ENCODE measurements around the gene COX11. TPM values are rescaled to one million over a fixed set of nuclear protein-coding genes. Genes with fewer than 3 reads are reported as not detected.

Gene COX11
- total RNA-seq, 2 experiments from 2014 or later = 49.7 to 54.8 TPM

GRCh38 chr17:54947396-54947795 is 21.1 kb downstream of the COX11 start:
- peaks cover 20% of the 10 kb centered on the region for H3K4me1 Mint-ChIP-seq
- no peaks in the 10 kb centered on the region for H3K9me3 Mint-ChIP-seq
- peaks cover 7% of the 10 kb centered on the region for H3K27me3 Mint-ChIP-seq
- H3K36me3 Mint-ChIP-seq = no peaks in the 10 kb centered on the region
- POLR2A ChIA-PET = no interaction called here
- H3K4me3 Mint-ChIP-seq = no peak overlapping the region
- no peak overlapping the region for H3K27ac Mint-ChIP-seq
- ATAC-seq (ENCODE audit: low read depth) = no peak
- no peak for DNase-seq

GRCh38 chr17:54945671-54946070 is 22.8 kb downstream of the COX11 start:
- no peaks in the 10 kb centered on the region for H3K36me3 Mint-ChIP-seq
- POLR2A ChIA-PET = no interaction called here

GRCh38 chr17:54945231-54945630 is 23.2 kb downstream of the COX11 start:
- H3K27me3 Mint-ChIP-seq = peaks cover 7% of the 10 kb centered on the region
- DNase-seq (no peak), ATAC-seq (ENCODE audit: low read depth) (no peak)
- POLR2A ChIA-PET = no interaction called here
- no peaks in the 10 kb centered on the region for H3K36me3 Mint-ChIP-seq
- H3K27ac Mint-ChIP-seq = no peak overlapping the region
- H3K9me3 Mint-ChIP-seq = no peaks in the 10 kb centered on the region
- no peak overlapping the region for H3K4me3 Mint-ChIP-seq
- peaks cover 20% of the 10 kb centered on the region for H3K4me1 Mint-ChIP-seq

More at GRCh38 chr17:54945671-54946070, 22.8 kb downstream of the COX11 start:
- H3K4me1 Mint-ChIP-seq = peaks cover 20% of the 10 kb centered on the region
- no peak overlapping the region for H3K27ac Mint-ChIP-seq
- ATAC-seq (ENCODE audit: low read depth) (no peak), DNase-seq (no peak)
- H3K4me3 Mint-ChIP-seq = no peak overlapping the region
- H3K27me3 Mint-ChIP-seq = peaks cover 7% of the 10 kb centered on the region
- H3K9me3 Mint-ChIP-seq = no peaks in the 10 kb centered on the region

GRCh38 chr17:54944796-54945195 is 23.7 kb downstream of the COX11 start:
- POLR2A ChIA-PET = no interaction called here
- ATAC-seq (ENCODE audit: low read depth) (no peak), DNase-seq (no peak)
- peaks cover 20% of the 10 kb centered on the region for H3K4me1 Mint-ChIP-seq
- no peak overlapping the region for H3K27ac Mint-ChIP-seq
- no peaks in the 10 kb centered on the region for H3K36me3 Mint-ChIP-seq
- peaks cover 7% of the 10 kb centered on the region for H3K27me3 Mint-ChIP-seq
- H3K9me3 Mint-ChIP-seq = no peaks in the 10 kb centered on the region
- H3K4me3 Mint-ChIP-seq = no peak overlapping the region

GRCh38 chr17:54941285-54941684 is 27.2 kb downstream of the COX11 start:
- no peaks in the 10 kb centered on the region for H3K36me3 Mint-ChIP-seq
- POLR2A ChIA-PET = no interaction called here
- no peak overlapping the region for H3K4me3 Mint-ChIP-seq
- ATAC-seq (ENCODE audit: low read depth) = no peak
- no peak overlapping the region for H3K27ac Mint-ChIP-seq
- no peak for DNase-seq
- H3K4me1 Mint-ChIP-seq = peaks cover 10% of the 10 kb centered on the region
- H3K9me3 Mint-ChIP-seq = no peaks in the 10 kb centered on the region
- peaks cover 7% of the 10 kb centered on the region for H3K27me3 Mint-ChIP-seq

GRCh38 chr17:54937426-54937825 is 31.0 kb downstream of the COX11 start:
- no peak overlapping the region for H3K4me3 Mint-ChIP-seq
- POLR2A ChIA-PET = no interaction called here
- H3K27me3 Mint-ChIP-seq = no peaks in the 10 kb centered on the region
- no peak overlapping the region for H3K27ac Mint-ChIP-seq
- H3K36me3 Mint-ChIP-seq = no peaks in the 10 kb centered on the region
- no peaks in the 10 kb centered on the region for H3K9me3 Mint-ChIP-seq
- DNase-seq (no peak), ATAC-seq (ENCODE audit: low read depth) (no peak)
- H3K4me1 Mint-ChIP-seq = no peaks in the 10 kb centered on the region

- ATAC-seq (ENCODE audit: low read depth) (no peak), DNase-seq (no peak)
- Mint-ChIP-seq H3K4me3 (no peak overlapping the region), H3K27me3 (no peaks in the 10 kb centered on the region), H3K9me3 (no peaks in the 10 kb centered on the region), H3K4me1 (no peaks in the 10 kb centered on the region), H3K36me3 (no peaks in the 10 kb centered on the region), H3K27ac (no peak overlapping the region)
- POLR2A ChIA-PET = no interaction called here
These were observed 31.4 kb downstream of the COX11 start for GRCh38 chr17:54937018-54937417.

GRCh38 chr17:54935471-54935870 is 33.0 kb downstream of the COX11 start:
- DNase-seq (no peak), ATAC-seq (ENCODE audit: low read depth) (no peak)
- POLR2A ChIA-PET = no interaction called here
- Mint-ChIP-seq H3K36me3 (no peaks in the 10 kb centered on the region), H3K27ac (no peak overlapping the region), H3K4me1 (no peaks in the 10 kb centered on the region), H3K9me3 (no peaks in the 10 kb centered on the region), H3K27me3 (no peaks in the 10 kb centered on the region), H3K4me3 (no peak overlapping the region)

GRCh38 chr17:54933921-54934320 is 34.5 kb downstream of the COX11 start:
- Mint-ChIP-seq H3K27me3 (peaks cover 3% of the 10 kb centered on the region), H3K36me3 (no peaks in the 10 kb centered on the region), H3K4me3 (no peak overlapping the region), H3K4me1 (no peaks in the 10 kb centered on the region), H3K27ac (no peak overlapping the region), H3K9me3 (no peaks in the 10 kb centered on the region)
- DNase-seq = no peak
- POLR2A ChIA-PET = no interaction called here
- ATAC-seq (ENCODE audit: low read depth) = no peak

- H3K4me1 Mint-ChIP-seq = no peaks in the 10 kb centered on the region
- H3K27me3 Mint-ChIP-seq = peaks cover 9% of the 10 kb centered on the region
- no peak overlapping the region for H3K27ac Mint-ChIP-seq
- DNase-seq (no peak), ATAC-seq (ENCODE audit: low read depth) (no peak)
- no peaks in the 10 kb centered on the region for H3K9me3 Mint-ChIP-seq
- POLR2A ChIA-PET = no interaction called here
- H3K4me3 Mint-ChIP-seq = no peak overlapping the region
- H3K36me3 Mint-ChIP-seq = no peaks in the 10 kb centered on the region
These were observed 35.7 kb downstream of the COX11 start for GRCh38 chr17:54932711-54933110.

- no peaks in the 10 kb centered on the region for H3K36me3 Mint-ChIP-seq
- H3K27me3 Mint-ChIP-seq = peaks cover 13% of the 10 kb centered on the region
- no peak for DNase-seq
- no peak overlapping the region for H3K27ac Mint-ChIP-seq
- no peak overlapping the region for H3K4me3 Mint-ChIP-seq
- POLR2A ChIA-PET = no interaction called here
- no peak for ATAC-seq (ENCODE audit: low read depth)
- no peaks in the 10 kb centered on the region for H3K9me3 Mint-ChIP-seq
- no peaks in the 10 kb centered on the region for H3K4me1 Mint-ChIP-seq
These were observed 40.9 kb downstream of the COX11 start for GRCh38 chr17:54927525-54927924.

- no peaks in the 10 kb centered on the region for H3K9me3 Mint-ChIP-seq
- peaks cover 13% of the 10 kb centered on the region for H3K27me3 Mint-ChIP-seq
- DNase-seq (no peak), ATAC-seq (ENCODE audit: low read depth) (no peak)
- no peak overlapping the region for H3K4me3 Mint-ChIP-seq
- POLR2A ChIA-PET = no interaction called here
- H3K36me3 Mint-ChIP-seq = no peaks in the 10 kb centered on the region
- no peaks in the 10 kb centered on the region for H3K4me1 Mint-ChIP-seq
- H3K27ac Mint-ChIP-seq = no peak overlapping the region
These were observed 44.0 kb downstream of the COX11 start for GRCh38 chr17:54924405-54924804.

GRCh38 chr17:54920819-54921218 is 47.6 kb downstream of the COX11 start:
- no peak overlapping the region for H3K27ac Mint-ChIP-seq
- ATAC-seq (ENCODE audit: low read depth) (no peak), DNase-seq (no peak)
- H3K4me3 Mint-ChIP-seq = no peak overlapping the region
- no peaks in the 10 kb centered on the region for H3K4me1 Mint-ChIP-seq
- peaks cover 8% of the 10 kb centered on the region for H3K9me3 Mint-ChIP-seq
- POLR2A ChIA-PET = no interaction called here
- peaks cover 4% of the 10 kb centered on the region for H3K27me3 Mint-ChIP-seq
- H3K36me3 Mint-ChIP-seq = no peaks in the 10 kb centered on the region

GRCh38 chr17:54919425-54919824 is 49.0 kb downstream of the COX11 start:
- no peaks in the 10 kb centered on the region for H3K36me3 Mint-ChIP-seq
- H3K27ac Mint-ChIP-seq = no peak overlapping the region
- H3K9me3 Mint-ChIP-seq = peaks cover 8% of the 10 kb centered on the region
- DNase-seq (no peak), ATAC-seq (ENCODE audit: low read depth) (no peak)
- peaks cover 4% of the 10 kb centered on the region for H3K27me3 Mint-ChIP-seq
- POLR2A ChIA-PET = no interaction called here
- no peaks in the 10 kb centered on the region for H3K4me1 Mint-ChIP-seq
- no peak overlapping the region for H3K4me3 Mint-ChIP-seq

GRCh38 chr17:54916721-54917120 is 51.7 kb downstream of the COX11 start:
- H3K36me3 Mint-ChIP-seq = no peaks in the 10 kb centered on the region
- no peak overlapping the region for H3K27ac Mint-ChIP-seq
- peaks cover 2% of the 10 kb centered on the region for H3K27me3 Mint-ChIP-seq
- DNase-seq (no peak), ATAC-seq (ENCODE audit: low read depth) (no peak)
- no peaks in the 10 kb centered on the region for H3K4me1 Mint-ChIP-seq
- H3K4me3 Mint-ChIP-seq = no peak overlapping the region
- peaks cover 8% of the 10 kb centered on the region for H3K9me3 Mint-ChIP-seq
- POLR2A ChIA-PET = no interaction called here
